ENCODE data around the gene THSD4.

DNA sequence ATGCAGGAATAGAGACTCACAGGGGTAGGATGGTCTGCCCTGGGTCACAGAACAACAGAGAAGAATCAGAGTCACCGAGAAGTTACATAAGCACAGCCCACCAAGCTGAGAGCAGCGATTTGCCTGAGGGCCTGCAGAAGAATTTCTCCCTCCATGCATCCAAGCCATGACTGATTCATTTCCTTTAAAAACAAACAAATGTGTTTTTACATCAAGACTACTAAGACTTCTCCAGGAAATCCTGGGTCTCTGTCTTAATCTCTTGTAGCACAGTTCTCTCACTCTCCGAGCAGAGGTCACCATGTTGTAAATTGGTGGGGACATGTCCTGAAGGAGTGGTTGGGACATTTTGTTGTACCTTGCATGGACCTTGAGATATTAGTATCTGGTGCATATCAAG lies 159.8 kb downstream of the THSD4 start:
- TF ChIP-seq, protein P1, sequence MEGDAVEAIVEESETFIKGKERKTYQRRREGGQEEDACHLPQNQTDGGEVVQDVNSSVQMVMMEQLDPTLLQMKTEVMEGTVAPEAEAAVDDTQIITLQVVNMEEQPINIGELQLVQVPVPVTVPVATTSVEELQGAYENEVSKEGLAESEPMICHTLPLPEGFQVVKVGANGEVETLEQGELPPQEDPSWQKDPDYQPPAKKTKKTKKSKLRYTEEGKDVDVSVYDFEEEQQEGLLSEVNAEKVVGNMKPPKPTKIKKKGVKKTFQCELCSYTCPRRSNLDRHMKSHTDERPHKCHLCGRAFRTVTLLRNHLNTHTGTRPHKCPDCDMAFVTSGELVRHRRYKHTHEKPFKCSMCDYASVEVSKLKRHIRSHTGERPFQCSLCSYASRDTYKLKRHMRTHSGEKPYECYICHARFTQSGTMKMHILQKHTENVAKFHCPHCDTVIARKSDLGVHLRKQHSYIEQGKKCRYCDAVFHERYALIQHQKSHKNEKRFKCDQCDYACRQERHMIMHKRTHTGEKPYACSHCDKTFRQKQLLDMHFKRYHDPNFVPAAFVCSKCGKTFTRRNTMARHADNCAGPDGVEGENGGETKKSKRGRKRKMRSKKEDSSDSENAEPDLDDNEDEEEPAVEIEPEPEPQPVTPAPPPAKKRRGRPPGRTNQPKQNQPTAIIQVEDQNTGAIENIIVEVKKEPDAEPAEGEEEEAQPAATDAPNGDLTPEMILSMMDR (optimal IDR thresholded peaks at IDR 0.05 in 1 of 3, IDR thresholded peaks at IDR 0.05 in 1 of 3, conservative IDR thresholded peaks at IDR 0.05 in 1 of 3; ENCODE audit: extremely low read depth in 1 of 3, insufficient read depth in 2 of 3, low read length in 3 of 3) = no peak
- TF ChIP-seq EZH2 (IDR thresholded peaks at IDR 0.05; ENCODE audit: low read length) = no peak
